Right lobe of liver (tissue), 4 donors: ENCODE data around the gene LNX1.

Experiments used
- CTCF ChIP-seq, 4 donors: fragments of 200-600 bp in 3 of 4; fragments of 450-650 bp in 1 of 4; IDR thresholded peaks; one replicate each; pipeline versions ENCODE4 v1.5.1 to v1.8.0; 2016 to 2022; ENCODE audit warnings: antibody characterized with exemption in 4 of 4, mild to moderate bottlenecking in 2 of 4
- POLR2A ChIP-seq: fragments of 450-650 bp; IDR thresholded peaks from one replicate; pipeline ENCODE4 v1.6.1; 2017; ENCODE audit warnings: antibody characterized with exemption, mild to moderate bottlenecking
- donor health status: DM: no; HTN: no; CAD: no.
- donor health status: DM: no; HTN: no; CAD: no.
- donor health status: DM: no; HTN: yes; CAD: no.

- TF ChIP-seq CTCF (IDR thresholded peaks at IDR 0.05) (no peak), POLR2A (no peak)
Measured at GRCh38 chr4:53483250-53483649, 108.0 kb downstream of the LNX1 start.
